Stimulated activated CD8-positive, alpha-beta memory T cell treated with anti-CD3 and anti-CD28 coated beads, Interleukin-12 subunit alpha, Interleukin-12 subunit beta, amount 100 ng/mL, for 24 hours (primary cell): ENCODE measurements around the gene GPR65.

Experiments used
- DNase-seq: peaks from one replicate; pipeline ENCODE4 v3.0.0-alpha.2; 2020; ENCODE audit errors: extremely low read depth

Gene GPR65

DNA sequence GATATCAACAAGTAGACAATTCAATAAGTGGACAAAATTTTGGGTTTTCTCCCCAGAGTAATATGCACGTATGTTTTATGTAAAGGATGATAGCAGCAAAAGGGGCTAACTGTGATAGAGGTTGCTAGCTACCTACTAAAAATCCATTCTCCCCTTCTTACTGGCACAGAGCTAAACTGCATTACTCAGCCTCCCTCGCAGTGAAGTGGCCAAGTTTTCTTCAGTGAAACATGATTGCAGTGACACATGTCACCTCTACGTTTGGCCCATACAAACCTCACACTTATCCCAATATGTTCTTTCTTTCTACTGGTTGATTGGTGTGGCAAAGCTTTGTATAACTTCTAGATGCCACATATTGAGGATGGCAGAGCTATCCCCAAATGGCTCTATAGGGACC lies 34.3 kb downstream of the GPR65 start:
- no peak for DNase-seq

DNA sequence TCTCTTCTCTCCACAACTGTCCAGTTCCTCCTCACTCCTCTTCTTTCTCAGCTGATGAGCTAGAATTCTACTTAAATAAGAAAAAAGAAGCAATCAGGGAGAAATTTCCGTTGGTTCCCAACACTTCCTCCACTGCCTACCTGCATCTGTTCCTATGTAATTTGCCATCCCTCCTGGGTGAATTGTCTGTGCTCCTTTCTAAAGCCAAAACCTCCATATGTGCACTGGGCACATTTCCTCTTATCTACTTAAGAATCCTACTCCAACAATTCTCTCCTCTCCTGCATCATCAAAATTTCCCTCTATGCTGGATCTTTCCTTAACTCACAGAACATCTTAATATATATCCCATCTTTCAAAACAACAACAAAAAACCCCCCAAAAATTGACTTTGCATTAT lies 35.2 kb downstream of the GPR65 start:
- DNase-seq: no peak

GRCh38 chr14:88043529-88044443 lies 38.9 kb downstream of the GPR65 start:
- DNase-seq: no peak

- no peak for DNase-seq
Observed at GRCh38 chr14:88044444-88044758, 39.5 kb downstream of the GPR65 start.

GRCh38 chr14:88044776-88045446 lies 40.0 kb downstream of the GPR65 start:
- DNase-seq: no peak

DNA sequence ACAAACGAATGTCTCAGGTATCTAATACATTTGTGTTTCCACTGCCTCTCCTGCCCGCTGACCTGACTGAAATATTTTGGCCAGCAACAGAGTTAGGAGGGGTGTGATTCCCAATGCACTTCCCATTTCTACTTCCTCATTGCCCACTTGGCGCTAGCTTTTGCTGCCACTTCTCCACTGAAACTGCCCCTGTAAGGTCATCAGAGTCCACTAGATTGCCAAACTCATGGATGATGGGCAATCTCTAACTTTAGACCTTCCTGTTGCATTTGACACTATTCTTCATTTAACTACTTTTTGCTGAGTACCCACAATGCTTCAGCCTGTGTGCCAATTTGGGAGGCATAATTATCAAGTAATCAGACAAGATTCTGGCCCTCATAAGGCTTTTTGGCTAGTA lies 40.8 kb downstream of the GPR65 start:
- no peak for DNase-seq

DNA sequence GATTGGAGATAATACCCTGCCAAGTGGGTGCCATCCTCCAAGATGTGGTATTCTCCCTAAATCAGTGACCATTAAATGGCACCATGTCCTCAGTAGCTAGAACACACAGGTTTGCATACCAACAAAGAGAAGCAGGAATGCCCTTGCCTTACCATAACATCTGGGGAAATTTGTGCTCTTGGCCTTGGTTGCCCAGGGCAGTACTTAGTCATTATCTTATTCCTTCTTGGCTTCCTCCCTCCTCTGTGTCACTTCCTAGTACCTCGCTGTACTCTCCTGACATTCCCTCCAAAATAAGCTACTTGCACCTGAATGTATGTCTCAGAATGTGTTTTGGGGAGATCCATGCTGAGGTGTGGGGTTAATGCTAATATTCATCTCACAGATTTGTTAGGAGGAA lies 43.4 kb downstream of the GPR65 start:
- DNase-seq: no peak

- DNase-seq: no peak
Observed at GRCh38 chr14:88049266-88049665, 44.3 kb downstream of the GPR65 start.

DNA sequence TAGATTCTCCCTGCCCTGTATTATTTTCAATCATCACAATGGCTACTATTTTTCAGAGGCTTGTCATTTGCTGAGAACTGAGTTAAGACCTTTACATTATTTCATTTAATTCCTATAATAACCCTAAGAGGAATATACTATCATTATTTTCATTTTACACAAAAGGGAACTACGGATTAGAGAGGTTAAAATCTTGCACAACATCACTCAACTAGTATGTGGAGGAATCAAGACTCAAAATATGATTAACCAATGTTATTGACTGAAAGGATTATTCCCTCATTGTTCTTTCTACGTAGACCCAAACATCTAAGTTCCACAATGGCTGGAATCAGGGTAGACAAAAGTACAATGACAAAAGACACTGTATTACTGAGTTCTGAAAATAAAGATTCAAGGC lies 45.0 kb downstream of the GPR65 start:
- DNase-seq: no peak

- no peak for DNase-seq
Observed at GRCh38 chr14:88060576-88060975, 55.6 kb downstream of the GPR65 start.

DNA sequence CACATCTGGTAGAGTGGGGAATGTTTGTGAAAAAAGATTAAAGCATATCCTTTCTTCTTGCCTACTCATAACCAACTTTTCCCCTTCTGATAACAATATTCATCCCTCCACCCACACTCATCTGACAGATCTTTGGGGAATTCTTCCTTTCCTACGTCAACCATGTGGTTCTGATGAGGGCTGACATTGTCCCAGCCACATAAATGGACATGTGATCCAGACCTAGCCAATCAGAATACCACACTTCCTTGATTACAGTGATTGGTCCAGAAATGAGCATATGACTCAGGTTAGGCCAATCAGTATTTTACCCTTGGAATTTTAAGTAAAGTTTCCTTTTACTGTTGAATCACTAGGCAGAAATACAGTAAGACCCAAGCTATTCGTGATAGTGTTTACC lies 58.9 kb downstream of the GPR65 start:
- no peak for DNase-seq
